Trophoblast cell (in vitro differentiated cells and primary cell): ENCODE results near the gene BTG2.

Source experiments
- DNase-seq, 2 donors: peaks; one replicate each; pipeline ENCODE4 v3.0.0-alpha.2; 2016
- H2AFZ ChIP-seq: 2 replicates; pipeline ENCODE4 v1.6.1; 2013; ENCODE audit warnings: low read length, moderate library complexity, mild to moderate bottlenecking; ENCODE audit not compliant: insufficient read depth, poor library complexity
- H2AK5ac ChIP-seq: 2 replicates; pipeline ENCODE4 v1.6.1; 2013; ENCODE audit warnings: mild to moderate bottlenecking, low read length
- H2BK120ac ChIP-seq: 2 replicates; pipeline ENCODE4 v1.6.1; 2013; ENCODE audit warnings: low read length, mild to moderate bottlenecking, moderate library complexity; ENCODE audit not compliant: insufficient read depth, poor library complexity
- H2BK12ac ChIP-seq: 2 replicates; pipeline ENCODE4 v1.6.1; 2013; ENCODE audit warnings: mild to moderate bottlenecking, low read length, moderate library complexity
- H2BK5ac ChIP-seq: 2 replicates; pipeline ENCODE4 v1.6.1; 2013; ENCODE audit warnings: low read length, low read depth, moderate library complexity, mild to moderate bottlenecking; ENCODE audit not compliant: poor library complexity
- H3K14ac ChIP-seq: 2 replicates; pipeline ENCODE4 v1.6.1; 2013; ENCODE audit warnings: mild to moderate bottlenecking, low read length
- H3K18ac ChIP-seq: 2 replicates; pipeline ENCODE4 v1.6.1; 2013; ENCODE audit warnings: mild to moderate bottlenecking, low read length
- H3K23ac ChIP-seq: 2 replicates; pipeline ENCODE4 v1.6.1; 2013; ENCODE audit warnings: low read length
- H3K27ac ChIP-seq: 2 replicates; pipeline ENCODE4 v1.5.1; 2013; ENCODE audit warnings: low read depth, mild to moderate bottlenecking, inconsistent platforms, low read length, moderate library complexity
- H3K27me3 ChIP-seq: 2 replicates; pipeline ENCODE4 v1.6.1; 2013; ENCODE audit warnings: inconsistent platforms, mild to moderate bottlenecking, low read length, moderate library complexity; ENCODE audit not compliant: insufficient read depth
- H3K36me3 ChIP-seq, 2 experiments: 1 replicate in 1 of 2; 2 replicates in 1 of 2; pipeline ENCODE4 v1.6.1; 2013; ENCODE audit warnings: low read length in 2 of 2, mild to moderate bottlenecking in 2 of 2, moderate library complexity in 1 of 2; ENCODE audit not compliant: insufficient read depth in 2 of 2, control insufficient read depth in 1 of 2
- H3K4ac ChIP-seq: 2 replicates; pipeline ENCODE4 v1.6.1; 2013; ENCODE audit warnings: low read depth, mild to moderate bottlenecking, low read length, moderate library complexity
- H3K4me1 ChIP-seq, 2 experiments: 1 replicate in 1 of 2; 2 replicates in 1 of 2; pipeline ENCODE4 v1.6.1; 2013; ENCODE audit warnings: low read length in 2 of 2, mild to moderate bottlenecking in 2 of 2, moderate library complexity in 1 of 2; ENCODE audit not compliant: insufficient read depth in 2 of 2, control insufficient read depth in 1 of 2
- H3K4me2 ChIP-seq: 2 replicates; pipeline ENCODE4 v1.6.1; 2013; ENCODE audit warnings: inconsistent platforms, mild to moderate bottlenecking, low read length, moderate library complexity
- H3K4me3 ChIP-seq: 2 replicates; pipeline ENCODE4 v1.5.1; 2013; ENCODE audit warnings: mild to moderate bottlenecking, low read depth, low read length, inconsistent platforms
- H3K79me1 ChIP-seq: one replicate; pipeline ENCODE4 v1.6.1; 2013; ENCODE audit warnings: low read length
- H3K79me2 ChIP-seq: 2 replicates; pipeline ENCODE4 v1.6.1; 2013; ENCODE audit warnings: low read length, mild to moderate bottlenecking; ENCODE audit not compliant: control insufficient read depth, insufficient read depth, poor library complexity
- H3K9ac ChIP-seq: 2 replicates; pipeline ENCODE4 v1.6.1; 2013; ENCODE audit warnings: mild to moderate bottlenecking, low read length
- H3K9me3 ChIP-seq: 2 replicates; pipeline ENCODE4 v1.6.1; 2013; ENCODE audit warnings: low read depth, mild to moderate bottlenecking, control low read depth, inconsistent platforms, low read length; ENCODE audit not compliant: insufficient read depth
- H4K12ac ChIP-seq: 2 replicates; pipeline ENCODE4 v1.6.1; 2013; ENCODE audit warnings: low read depth, mild to moderate bottlenecking, low read length, moderate library complexity
- H4K8ac ChIP-seq: 2 replicates; pipeline ENCODE4 v1.6.1; 2013; ENCODE audit warnings: low read depth, mild to moderate bottlenecking, low read length, moderate library complexity
- H4K91ac ChIP-seq: one replicate; pipeline ENCODE4 v1.6.1; 2013; ENCODE audit warnings: low read depth, mild to moderate bottlenecking, low read length, moderate library complexity
- WGBS: extraction: QIAGEN DNeasy Blood & Tissue Kit; methylation state at CpG from one replicate; pipeline ENCODE4 v1.1.7; 2013; ENCODE audit warnings: missing lambda C conversion rate; ENCODE audit not compliant: insufficient read length, insufficient coverage; ENCODE audit errors: extremely low coverage; 5-methylcytosine and 5-hydroxymethylcytosine counted together

The BTG2 gene

GRCh38 chr1:203271962-203272632 lies 33.2 kb upstream of the BTG2 start:
- no CpG with 5 or more reads among the region's 6 CpGs for WGBS
- Histone ChIP-seq H3K9ac (no peak overlapping the region), H3K23ac (no peak overlapping the region), H2BK120ac (no peak overlapping the region), H2BK12ac (no peak overlapping the region), H2AK5ac (no peak overlapping the region), H2BK5ac (no peak overlapping the region), H4K91ac (no peak overlapping the region), H3K79me1 (peaks cover 5% of the 10 kb centered on the region), H3K9me3 (peaks cover 2% of the 10 kb centered on the region), H2AFZ (no peak overlapping the region), H3K36me3 (no peaks in the 10 kb centered on the region), H3K4me1 (peaks cover 6 to 10% of the 10 kb centered on the region in 2 experiments), H3K4me3 (no peak overlapping the region), H3K79me2 (no peaks in the 10 kb centered on the region), H3K18ac (no peak overlapping the region), H3K14ac (no peak overlapping the region), H4K12ac (no peak overlapping the region), H3K27me3 (no peaks in the 10 kb centered on the region), H3K27ac (no peak overlapping the region), H4K8ac (no peak overlapping the region), H3K4ac (no peak overlapping the region), H3K4me2 (no peak overlapping the region)
- DNase-seq: no peak

GRCh38 chr1:203272633-203273205 lies 32.6 kb upstream of the BTG2 start:
- H3K14ac ChIP-seq: no peak overlapping the region
- no peaks in the 10 kb centered on the region for H3K27me3 ChIP-seq
- H3K27ac ChIP-seq: no peak overlapping the region
- H3K79me2 ChIP-seq: no peaks in the 10 kb centered on the region
- H2BK5ac ChIP-seq: no peak overlapping the region
- H4K91ac ChIP-seq: no peak overlapping the region
- H3K79me1 ChIP-seq: peaks cover 3% of the 10 kb centered on the region
- peak overlapping the region; percentile 82 for H3K4me2 ChIP-seq
- H2BK120ac ChIP-seq: no peak overlapping the region
- H2AK5ac ChIP-seq: no peak overlapping the region
- DNase-seq: no peak
- H3K18ac ChIP-seq: no peak overlapping the region
- H3K36me3 ChIP-seq: no peaks in the 10 kb centered on the region
- H3K23ac ChIP-seq: no peak overlapping the region
- no peak overlapping the region for H3K4me3 ChIP-seq
- H3K9me3 ChIP-seq: peaks cover 2% of the 10 kb centered on the region
- peaks cover 5 to 8% of the 10 kb centered on the region in 2 experiments for H3K4me1 ChIP-seq
- H2AFZ ChIP-seq: no peak overlapping the region
- no peak overlapping the region for H2BK12ac ChIP-seq
- no peak overlapping the region for H4K12ac ChIP-seq
- WGBS: no CpG with 5 or more reads among the region's 17 CpGs
- H4K8ac ChIP-seq: no peak overlapping the region
- no peak overlapping the region for H3K9ac ChIP-seq
- no peak overlapping the region for H3K4ac ChIP-seq

DNA sequence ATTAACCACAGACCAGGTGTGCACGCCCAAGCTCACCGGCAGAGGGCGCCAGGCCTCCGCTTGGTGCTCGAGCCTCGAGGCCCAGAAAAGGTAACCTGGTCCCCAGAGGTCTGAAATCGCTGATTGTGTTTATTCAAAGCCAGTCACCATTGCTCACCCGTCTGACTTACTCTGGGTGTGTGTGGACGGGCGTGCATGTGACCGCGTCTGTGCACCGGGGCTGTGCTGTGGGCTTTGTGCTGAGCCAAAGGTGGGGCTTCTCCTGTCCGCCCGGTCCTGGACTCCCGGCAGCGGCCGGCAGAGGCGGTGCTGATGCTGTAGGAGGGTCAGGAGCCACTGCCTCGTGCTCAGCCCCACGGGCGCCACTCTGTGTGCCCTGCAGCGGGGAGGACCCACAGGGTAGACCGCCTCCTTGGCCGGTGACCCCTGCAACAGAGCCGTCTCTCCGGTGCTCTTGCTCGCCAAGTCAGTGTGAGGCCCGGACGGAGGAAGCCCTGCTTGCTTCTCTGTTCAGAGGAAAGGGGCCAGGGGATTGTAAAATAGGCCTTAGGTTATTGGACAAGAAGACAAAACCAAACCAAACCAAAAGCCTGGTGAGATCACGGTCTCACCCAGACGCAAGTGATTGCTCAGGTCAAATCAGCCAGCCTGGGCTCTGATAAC lies 32.0 kb upstream of the BTG2 start:
- Histone ChIP-seq H3K79me2 (no peaks in the 10 kb centered on the region), H3K4me3 (no peak overlapping the region), H2BK120ac (no peak overlapping the region), H3K27ac (no peak overlapping the region), H4K12ac (peak overlapping the region; percentile 20), H2AFZ (peak overlapping the region; percentile 38), H3K14ac (peak overlapping the region; percentile 33), H2BK12ac (no peak overlapping the region), H3K4ac (no peak overlapping the region), H4K91ac (peak overlapping the region; percentile 2), H3K4me2 (peak overlapping the region; percentile 82), H3K79me1 (peaks cover 6% of the 10 kb centered on the region), H2BK5ac (no peak overlapping the region), H3K9ac (no peak overlapping the region), H3K4me1 (peaks cover 7 to 11% of the 10 kb centered on the region in 2 experiments), H2AK5ac (no peak overlapping the region), H3K27me3 (no peaks in the 10 kb centered on the region), H3K9me3 (peaks cover 2% of the 10 kb centered on the region), H3K23ac (no peak overlapping the region), H4K8ac (peak overlapping the region; percentile 32), H3K36me3 (no peaks in the 10 kb centered on the region), H3K18ac (no peak overlapping the region)
- peak; percentile 79 to 95 for DNase-seq
- WGBS: no CpG with 5 or more reads among the region's 32 CpGs

DNA sequence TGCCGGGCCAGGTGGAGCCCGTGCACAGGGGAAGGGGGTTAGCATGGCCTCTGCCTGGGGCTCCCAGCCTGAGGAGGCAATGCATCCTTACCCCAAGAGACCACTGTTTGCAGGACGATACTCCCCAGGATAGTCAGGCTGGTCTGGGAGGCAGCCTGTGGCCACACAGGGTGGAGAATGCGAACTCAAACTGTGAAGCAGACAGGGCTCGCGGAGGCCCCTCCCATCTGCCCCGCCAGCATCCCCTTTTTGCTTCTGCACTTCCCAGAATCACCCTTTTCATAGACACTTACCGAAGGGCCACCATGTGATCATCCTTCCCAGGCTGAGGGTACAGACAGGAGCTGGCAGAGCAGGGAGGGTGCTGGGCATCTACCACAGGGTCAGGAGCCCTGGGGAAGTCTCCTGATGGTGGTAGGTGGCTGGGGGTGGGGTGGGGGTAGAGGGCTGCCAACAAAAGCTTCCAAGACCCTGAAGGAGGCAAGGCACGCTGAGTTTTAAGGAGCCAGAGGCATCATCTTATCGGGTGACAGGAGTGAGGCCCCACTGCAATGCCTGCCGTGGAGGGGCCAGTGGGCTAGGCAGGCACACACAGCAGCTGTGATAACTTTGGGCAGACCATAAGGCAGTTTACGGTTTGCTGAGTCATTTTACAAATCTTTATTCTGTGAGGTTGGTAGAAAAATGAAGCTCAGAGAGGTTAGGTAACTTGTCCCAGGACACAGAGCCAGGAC lies 31.3 kb upstream of the BTG2 start:
- Histone ChIP-seq H2BK12ac (no peak overlapping the region), H2AFZ (no peak overlapping the region), H3K9me3 (peaks cover 2% of the 10 kb centered on the region), H3K4me1 (peaks cover 8 to 13% of the 10 kb centered on the region in 2 experiments), H3K27ac (no peak overlapping the region), H3K9ac (no peak overlapping the region), H3K36me3 (no peaks in the 10 kb centered on the region), H3K23ac (no peak overlapping the region), H3K4ac (no peak overlapping the region), H3K79me2 (no peaks in the 10 kb centered on the region), H4K91ac (no peak overlapping the region), H3K27me3 (no peaks in the 10 kb centered on the region), H3K4me3 (no peak overlapping the region), H3K4me2 (no peak overlapping the region), H3K18ac (no peak overlapping the region), H2BK120ac (no peak overlapping the region), H2AK5ac (no peak overlapping the region), H3K79me1 (peaks cover 7% of the 10 kb centered on the region), H2BK5ac (no peak overlapping the region), H4K12ac (no peak overlapping the region), H3K14ac (no peak overlapping the region), H4K8ac (no peak overlapping the region)
- WGBS: no CpG with 5 or more reads among the region's 12 CpGs
- no peak for DNase-seq
